Brain microvascular endothelial cell (primary cell): ENCODE results near the gene MPZL1.

Experiments used
- DNase-seq: peaks from one replicate; pipeline ENCODE4 v3.0.0-alpha.2; 2020
- H3K27ac ChIP-seq: fragments of 250-450 bp; sonication (Bioruptor Pico); 2 replicates; pipeline ENCODE4 v1.5.1; 2020; ENCODE audit warnings: mild to moderate bottlenecking, moderate library complexity
- H3K27me3 ChIP-seq: fragments of 250-450 bp; sonication (Bioruptor Pico); replicated peaks from 2 replicates; pipeline ENCODE4 v1.5.1; 2020; ENCODE audit warnings: mild to moderate bottlenecking
- H3K36me3 ChIP-seq: fragments of 250-450 bp; sonication (Bioruptor Pico); replicated peaks from 2 replicates; pipeline ENCODE4 v1.5.1; 2020; ENCODE audit warnings: mild to moderate bottlenecking
- H3K4me3 ChIP-seq: 2 replicates; pipeline ENCODE4 v1.5.1; 2011; ENCODE audit warnings: low read depth, mild to moderate bottlenecking, control low read depth, low read length, moderate library complexity
- in situ Hi-C: cut with HindIII; loops from 2 replicates; pipeline ENCODE4 v1.10.0; 2017; ENCODE audit warnings: low sequenced_read_pairs, low pct_ligation_motif_present
- TF ChIP-seq, protein P1 (sequence below): IDR thresholded peaks from 2 replicates; pipeline ENCODE4 v1.5.1; 2011; ENCODE audit warnings: low read depth, mild to moderate bottlenecking, moderate library complexity, low read length, control low read depth, inconsistent platforms; ENCODE audit errors: missing control alignments

The MPZL1 gene

DNA sequence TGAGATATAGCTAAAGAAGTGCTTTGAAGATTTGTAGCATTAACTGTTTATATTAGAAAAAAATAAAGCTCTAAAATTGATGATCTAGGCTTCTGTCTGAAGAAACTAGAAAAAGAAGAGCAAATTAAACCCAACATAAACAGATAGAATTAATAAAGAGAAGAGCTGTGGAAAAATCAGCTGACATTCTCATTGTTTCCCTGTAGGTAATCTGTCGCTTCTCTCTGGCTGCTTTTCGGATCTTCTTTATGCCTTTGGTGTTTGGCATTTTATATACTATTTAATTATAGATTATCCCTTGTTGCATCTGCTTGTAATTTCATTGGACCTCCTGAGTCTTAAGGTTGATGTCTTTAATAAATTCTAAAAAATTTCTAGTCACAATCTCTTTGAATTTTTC, 59.8 kb downstream of the MPZL1 start:
- in situ Hi-C loops: no loop called here
- Histone ChIP-seq H3K27ac (no peak overlapping the region), H3K27me3 (no peaks in the 10 kb centered on the region), H3K36me3 (peaks cover 16% of the 10 kb centered on the region), H3K4me3 (no peak overlapping the region)
- no peak for DNase-seq
- TF ChIP-seq, protein P1, sequence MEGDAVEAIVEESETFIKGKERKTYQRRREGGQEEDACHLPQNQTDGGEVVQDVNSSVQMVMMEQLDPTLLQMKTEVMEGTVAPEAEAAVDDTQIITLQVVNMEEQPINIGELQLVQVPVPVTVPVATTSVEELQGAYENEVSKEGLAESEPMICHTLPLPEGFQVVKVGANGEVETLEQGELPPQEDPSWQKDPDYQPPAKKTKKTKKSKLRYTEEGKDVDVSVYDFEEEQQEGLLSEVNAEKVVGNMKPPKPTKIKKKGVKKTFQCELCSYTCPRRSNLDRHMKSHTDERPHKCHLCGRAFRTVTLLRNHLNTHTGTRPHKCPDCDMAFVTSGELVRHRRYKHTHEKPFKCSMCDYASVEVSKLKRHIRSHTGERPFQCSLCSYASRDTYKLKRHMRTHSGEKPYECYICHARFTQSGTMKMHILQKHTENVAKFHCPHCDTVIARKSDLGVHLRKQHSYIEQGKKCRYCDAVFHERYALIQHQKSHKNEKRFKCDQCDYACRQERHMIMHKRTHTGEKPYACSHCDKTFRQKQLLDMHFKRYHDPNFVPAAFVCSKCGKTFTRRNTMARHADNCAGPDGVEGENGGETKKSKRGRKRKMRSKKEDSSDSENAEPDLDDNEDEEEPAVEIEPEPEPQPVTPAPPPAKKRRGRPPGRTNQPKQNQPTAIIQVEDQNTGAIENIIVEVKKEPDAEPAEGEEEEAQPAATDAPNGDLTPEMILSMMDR: no peak

DNA sequence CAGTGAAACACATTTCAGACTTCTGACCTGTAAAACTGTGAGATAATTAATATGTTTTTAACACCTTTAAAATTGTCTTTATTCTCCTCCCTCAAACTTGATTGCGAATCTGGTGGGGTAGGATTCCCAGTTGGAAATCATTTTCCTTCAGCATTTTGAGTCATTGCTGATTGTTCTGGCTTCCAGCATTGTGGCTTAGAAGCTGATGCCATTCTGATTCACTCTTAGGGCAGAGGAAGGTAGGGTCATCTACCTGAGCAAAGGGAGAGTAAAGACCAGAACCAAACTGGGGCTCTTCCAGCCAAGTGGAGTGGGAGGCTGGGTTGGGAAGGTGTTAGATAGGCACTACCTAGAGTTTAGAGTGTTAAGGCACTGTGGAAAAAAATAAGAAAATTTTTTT, 61.2 kb downstream of the MPZL1 start:
- Histone ChIP-seq H3K4me3 (no peak overlapping the region), H3K27me3 (no peaks in the 10 kb centered on the region), H3K36me3 (peaks cover 17% of the 10 kb centered on the region), H3K27ac (no peak overlapping the region)
- in situ Hi-C loops: no loop called here
- TF ChIP-seq, protein P1: no peak
- DNase-seq: no peak

DNA sequence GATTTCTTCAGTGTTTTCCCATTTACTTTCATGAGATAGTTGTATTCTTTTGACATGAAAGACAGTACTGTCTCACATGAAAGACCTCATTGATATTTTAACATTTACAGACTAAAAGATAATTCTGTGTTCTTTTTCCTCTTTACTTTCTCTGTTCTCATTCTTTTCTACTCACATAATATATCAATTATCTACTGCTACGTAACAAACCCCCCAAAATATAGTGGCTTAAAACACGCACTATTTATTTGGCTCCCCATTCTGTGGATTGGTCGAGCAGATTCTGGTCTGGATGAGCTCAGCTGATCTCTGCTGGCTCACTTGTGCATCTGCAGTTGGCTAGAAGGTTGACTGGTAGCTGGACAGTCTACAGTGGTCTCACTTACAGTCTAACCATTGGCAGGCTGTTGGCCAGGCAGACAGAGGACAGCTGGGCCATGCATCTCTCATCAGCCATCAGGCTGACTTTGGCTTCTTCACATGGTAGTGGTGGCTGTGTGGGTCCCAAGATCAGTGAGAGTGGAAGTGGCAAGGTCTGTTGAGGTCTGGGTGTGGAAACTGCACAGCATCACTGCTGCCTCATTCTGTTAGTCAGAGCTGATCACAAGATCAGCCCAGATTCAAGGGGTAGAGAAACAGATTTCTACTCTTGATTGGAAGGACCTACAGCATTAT, 63.2 kb downstream of the MPZL1 start:
- Histone ChIP-seq H3K27ac (no peak overlapping the region), H3K27me3 (no peaks in the 10 kb centered on the region), H3K36me3 (peaks cover 24% of the 10 kb centered on the region), H3K4me3 (no peak overlapping the region)
- in situ Hi-C loops: no loop called here
- TF ChIP-seq, protein P1: no peak
- no peak for DNase-seq

DNA sequence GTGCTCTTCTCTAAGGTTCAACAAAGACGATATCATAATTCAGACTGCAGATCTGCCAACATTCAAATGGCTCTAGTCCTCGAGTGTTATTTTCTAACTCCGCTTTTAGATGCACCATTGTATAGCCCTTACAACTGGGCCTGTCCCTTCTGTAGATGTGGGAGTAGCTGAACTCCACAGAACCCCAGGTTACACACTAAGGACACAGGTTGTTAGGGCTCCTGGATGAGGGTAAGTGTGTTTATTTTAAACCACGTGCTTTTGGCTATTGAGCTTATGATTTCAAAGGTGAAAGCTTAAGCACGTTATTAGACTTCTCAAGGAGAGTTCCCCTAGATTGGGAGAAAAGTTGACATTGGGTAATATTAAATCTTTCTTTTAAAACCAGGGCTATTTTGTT, 64.7 kb downstream of the MPZL1 start:
- TF ChIP-seq, protein P1: no peak
- H3K4me3 ChIP-seq: no peak overlapping the region
- in situ Hi-C loops: no loop called here
- H3K36me3 ChIP-seq: peaks cover 28% of the 10 kb centered on the region
- DNase-seq: no peak
- H3K27me3 ChIP-seq: no peaks in the 10 kb centered on the region
- H3K27ac ChIP-seq: no peak overlapping the region

DNA sequence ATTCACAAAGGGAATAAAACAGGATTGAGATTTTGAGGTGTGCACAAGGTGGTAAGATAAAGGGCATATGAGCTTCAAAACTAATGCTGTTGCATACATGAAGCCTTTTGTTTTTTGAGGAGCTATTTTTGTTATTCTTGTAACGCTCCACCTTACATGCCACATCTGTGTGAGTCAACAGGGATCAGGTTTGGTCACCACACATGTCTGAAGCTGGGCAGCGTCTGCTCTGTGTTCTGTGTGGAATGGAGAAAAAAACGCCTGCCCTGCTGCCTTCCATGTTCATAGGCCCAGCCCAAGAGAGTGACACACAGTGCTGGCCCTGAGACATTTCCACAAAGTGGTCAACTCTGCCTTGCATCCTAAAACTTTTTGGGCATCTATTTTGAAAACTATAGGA, 67.7 kb downstream of the MPZL1 start:
- peaks cover 25% of the 10 kb centered on the region for H3K36me3 ChIP-seq
- no peak overlapping the region for H3K27ac ChIP-seq
- in situ Hi-C loops: no loop called here
- peak; percentile 44 for DNase-seq
- TF ChIP-seq, protein P1: no peak
- no peaks in the 10 kb centered on the region for H3K27me3 ChIP-seq
- H3K4me3 ChIP-seq: no peak overlapping the region

DNA sequence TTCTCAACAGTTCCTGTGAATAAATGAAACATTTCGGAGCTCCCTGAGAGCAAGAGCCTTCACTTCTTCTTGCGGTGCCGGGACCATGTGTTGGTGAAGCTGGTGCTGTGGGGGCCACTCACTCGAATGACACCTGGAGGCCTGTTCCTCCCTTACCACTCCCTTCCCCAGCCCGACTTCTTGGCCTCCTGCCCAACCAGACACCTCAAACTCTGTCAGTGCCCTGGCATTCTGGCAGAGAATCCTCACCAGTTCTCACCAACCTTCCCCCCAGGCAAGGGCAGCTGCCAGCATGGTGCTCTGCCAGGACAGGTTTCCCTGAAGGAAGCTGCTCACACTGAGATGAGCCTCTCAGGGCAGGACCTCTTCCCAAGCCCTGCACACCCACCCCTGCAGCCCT, 68.3 kb downstream of the MPZL1 start:
- DNase-seq: no peak
- no peak overlapping the region for H3K4me3 ChIP-seq
- H3K27ac ChIP-seq: no peak overlapping the region
- no peaks in the 10 kb centered on the region for H3K27me3 ChIP-seq
- TF ChIP-seq, protein P1: no peak
- in situ Hi-C loops: no loop called here
- peaks cover 25% of the 10 kb centered on the region for H3K36me3 ChIP-seq
